Subcutaneous abdominal adipose tissue (tissue), 5 donors: Measurements from ENCODE around the gene OSBP.
"Not testable (repeated sequence)": the region's sequence is repeated elsewhere in the genome, so short reads cannot be mapped to it uniquely, and the experiment has no call there.

Experiments used
- H3K27ac ChIP-seq: one replicate; pipeline ENCODE4 v1.7.0; 2013; ENCODE audit warnings: low read depth, mild to moderate bottlenecking, inconsistent platforms, low read length, moderate library complexity
- H3K27me3 ChIP-seq, 5 donors: one replicate each; pipeline ENCODE4 v1.7.0; 2013; ENCODE audit warnings: low read length in 5 of 5, inconsistent platforms in 1 of 5; ENCODE audit not compliant: control insufficient read depth in 5 of 5, insufficient read depth in 4 of 5
- H3K36me3 ChIP-seq, 5 donors: one replicate each; pipeline ENCODE4 v1.7.0; 2013; ENCODE audit warnings: low read length in 5 of 5; ENCODE audit not compliant: control insufficient read depth in 5 of 5, insufficient read depth in 5 of 5
- H3K4me1 ChIP-seq, 5 donors: one replicate each; pipeline ENCODE4 v1.7.0; 2013; ENCODE audit warnings: low read length in 5 of 5, mild to moderate bottlenecking in 3 of 5, moderate library complexity in 1 of 5; ENCODE audit not compliant: control insufficient read depth in 5 of 5, insufficient read depth in 5 of 5
- H3K4me3 ChIP-seq, 5 donors: one replicate each; pipeline ENCODE4 v1.7.0; 2013; ENCODE audit warnings: low read length in 5 of 5, low read depth in 1 of 5
- H3K9ac ChIP-seq, 5 donors: one replicate each; pipeline ENCODE4 v1.7.0; 2013; ENCODE audit warnings: low read length in 5 of 5, mild to moderate bottlenecking in 4 of 5, moderate library complexity in 3 of 5
- H3K9me3 ChIP-seq, 5 donors: one replicate each; pipeline ENCODE4 v1.7.0; 2013; ENCODE audit warnings: low read length in 5 of 5; ENCODE audit not compliant: control insufficient read depth in 5 of 5
- donor health status: healthy.
- donor health status: healthy.
- donor health status: healthy.
- donor health status: healthy.
- donor health status: healthy.

OSBP gene

DNA sequence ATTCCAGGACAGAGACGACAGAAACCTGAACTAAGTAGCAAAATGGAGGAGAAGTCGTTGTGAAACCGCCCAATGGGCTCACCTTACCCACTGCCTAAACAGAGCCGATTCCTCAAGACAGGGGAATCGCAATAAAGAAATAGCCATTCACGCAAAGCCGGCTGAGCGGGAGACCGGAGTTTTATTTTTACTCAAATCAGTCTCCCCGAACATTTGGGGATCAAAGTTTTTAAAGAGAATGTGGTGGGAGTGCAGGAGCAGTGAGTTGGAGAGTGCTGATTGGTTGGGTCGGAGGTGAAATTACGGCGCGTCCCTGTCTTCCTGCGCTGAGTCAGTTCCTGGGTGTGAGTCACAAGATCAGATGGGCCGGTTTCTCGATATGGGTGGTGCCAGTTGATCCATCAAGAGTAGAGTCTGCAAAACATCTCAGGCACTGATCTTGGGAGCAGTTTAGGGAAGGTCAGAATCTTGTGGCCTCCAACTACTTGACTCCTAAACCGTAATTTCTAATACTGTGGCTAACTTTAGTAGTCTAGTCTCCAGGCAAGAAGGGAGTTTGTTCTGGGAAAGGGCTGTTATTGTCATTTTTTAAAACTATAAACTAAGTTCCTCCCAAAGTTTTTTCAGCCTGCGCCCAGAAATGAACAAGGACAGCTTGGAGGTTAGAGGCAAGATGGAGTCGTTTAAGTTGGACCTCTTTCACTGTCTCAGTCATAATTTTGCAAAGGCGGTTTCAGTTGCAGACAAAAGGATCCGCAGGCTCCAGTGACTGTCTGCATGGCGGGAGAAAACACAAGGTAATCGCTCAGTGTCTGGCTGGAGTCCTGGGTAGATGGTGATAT is 70.2 kb downstream of the OSBP start:
- H3K9me3 ChIP-seq: no peaks in the 10 kb centered on the region
- no peak overlapping the region for H3K27ac ChIP-seq
- H3K27me3 ChIP-seq: no peaks in the 10 kb centered on the region
- no peaks in the 10 kb centered on the region for H3K36me3 ChIP-seq
- no peak overlapping the region for H3K9ac ChIP-seq
- H3K4me3 ChIP-seq: no peak overlapping the region
- H3K4me1 ChIP-seq: peaks cover under 1 to 8% (median 6%) of the 10 kb centered on the region in 5 donors

GRCh38 chr11:59544869-59545178 is 70.8 kb downstream of the OSBP start:
- no peaks in the 10 kb centered on the region for H3K9me3 ChIP-seq
- H3K4me1 ChIP-seq: peaks cover 0 to 5% (median 3%) of the 10 kb centered on the region in 5 donors
- no peaks in the 10 kb centered on the region for H3K27me3 ChIP-seq
- H3K36me3 ChIP-seq: no peaks in the 10 kb centered on the region
- no peak overlapping the region for H3K27ac ChIP-seq
- no peak overlapping the region for H3K4me3 ChIP-seq
- no peak overlapping the region for H3K9ac ChIP-seq

DNA sequence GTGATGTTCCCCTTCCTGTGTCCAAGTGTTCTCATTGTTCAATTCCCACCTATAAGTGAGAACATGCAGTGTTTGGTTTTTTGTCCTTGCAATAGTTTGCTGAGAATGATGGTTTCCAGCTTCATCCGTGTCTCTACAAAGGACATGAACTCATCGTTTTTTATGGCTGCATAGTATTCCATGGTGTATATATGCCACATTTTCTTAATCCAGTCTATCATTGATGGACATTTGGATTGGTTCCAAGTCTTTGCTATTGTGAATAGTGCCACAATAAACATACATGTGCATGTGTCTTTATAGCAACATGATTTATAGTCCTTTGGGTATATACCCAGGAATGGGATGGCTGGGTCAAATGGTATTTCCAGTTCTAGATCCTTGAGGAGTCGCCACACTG is 71.9 kb downstream of the OSBP start:
- H3K36me3 ChIP-seq, H3K9me3 ChIP-seq, H3K4me1 ChIP-seq, H3K27ac ChIP-seq, H3K4me3 ChIP-seq, H3K27me3 ChIP-seq, H3K9ac ChIP-seq: not testable (repeated sequence)

DNA sequence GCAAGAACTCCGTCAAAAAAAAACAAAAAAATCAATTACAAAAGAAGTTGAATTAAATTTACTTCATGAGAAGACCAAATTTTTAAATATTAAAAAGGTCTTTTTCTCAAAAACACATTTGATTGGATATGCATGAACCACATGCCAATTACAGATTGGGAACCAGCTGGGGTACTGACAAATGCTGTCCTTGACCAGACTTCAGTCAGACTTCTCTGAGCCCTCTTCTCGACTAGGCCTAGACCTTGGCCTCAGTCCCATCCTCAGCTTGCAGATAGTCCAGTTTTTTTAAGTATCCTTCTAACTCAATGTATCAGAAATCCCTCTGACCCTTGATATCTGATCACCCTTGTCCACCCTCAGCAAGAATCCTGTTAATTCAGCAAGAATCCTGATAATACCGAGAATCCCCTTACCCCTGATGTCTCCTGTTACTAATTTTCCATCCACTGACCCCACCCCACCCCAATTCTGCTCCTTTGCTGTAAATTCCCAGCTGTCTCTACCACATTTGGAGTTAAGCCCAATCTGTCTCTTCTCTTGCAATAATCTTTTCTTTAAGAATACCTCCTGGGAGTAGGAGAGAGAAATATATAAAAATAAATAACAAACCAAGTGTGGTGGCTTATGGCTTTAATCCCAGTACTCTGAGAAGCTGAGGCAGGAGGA is 73.3 kb downstream of the OSBP start:
- Histone ChIP-seq H3K27ac (no peak overlapping the region), H3K4me1 (peaks cover 0 to 6% (median 5%) of the 10 kb centered on the region in 5 donors), H3K9me3 (no peaks in the 10 kb centered on the region), H3K36me3 (no peaks in the 10 kb centered on the region), H3K4me3 (no peak overlapping the region), H3K9ac (no peak overlapping the region), H3K27me3 (no peaks in the 10 kb centered on the region)

GRCh38 chr11:59534676-59535075 is 80.9 kb downstream of the OSBP start:
- H3K36me3 ChIP-seq: no peaks in the 10 kb centered on the region
- no peak overlapping the region for H3K4me3 ChIP-seq
- peaks cover 0 to 3% (median 0%) of the 10 kb centered on the region in 5 donors for H3K27me3 ChIP-seq
- H3K4me1 ChIP-seq: peaks cover 0 to 7% (median 5%) of the 10 kb centered on the region in 5 donors
- peak overlapping the region in 1 of 5 donors; percentile 4 for H3K9ac ChIP-seq
- no peaks in the 10 kb centered on the region for H3K9me3 ChIP-seq
- no peak overlapping the region for H3K27ac ChIP-seq

- H3K9ac ChIP-seq: no peak overlapping the region
- H3K4me3 ChIP-seq: no peak overlapping the region
- H3K4me1 ChIP-seq: peaks cover 0 to 3% (median 1%) of the 10 kb centered on the region in 5 donors
- no peaks in the 10 kb centered on the region for H3K9me3 ChIP-seq
- H3K27me3 ChIP-seq: peaks cover 0 to 3% (median 0%) of the 10 kb centered on the region in 5 donors
- H3K27ac ChIP-seq: no peak overlapping the region
- no peaks in the 10 kb centered on the region for H3K36me3 ChIP-seq
Measured at GRCh38 chr11:59532620-59533019, 83.0 kb downstream of the OSBP start.

- no peak overlapping the region for H3K27ac ChIP-seq
- no peaks in the 10 kb centered on the region for H3K4me1 ChIP-seq
- peaks cover 0 to 3% (median 0%) of the 10 kb centered on the region in 5 donors for H3K27me3 ChIP-seq
- no peak overlapping the region for H3K9ac ChIP-seq
- no peak overlapping the region for H3K4me3 ChIP-seq
- H3K36me3 ChIP-seq: no peaks in the 10 kb centered on the region
- no peaks in the 10 kb centered on the region for H3K9me3 ChIP-seq
Measured at GRCh38 chr11:59528711-59529110, 86.9 kb downstream of the OSBP start.
